GM18519 (cell line): ENCODE results near the gene CACNB4.

Experiments used
- ATAC-seq: cut with Tn5 transposase; IDR thresholded peaks from one replicate; pipeline ENCODE4 v1.9.1; 2021; ENCODE audit warnings: mild to moderate bottlenecking, moderate library complexity; ENCODE audit not compliant: unreplicated experiment, low FRiP score

Gene CACNB4

GRCh38 chr2:151837926-151838325, 260.9 kb downstream of the CACNB4 start:
- ATAC-seq: no peak

GRCh38 chr2:151833984-151834383, 264.9 kb downstream of the CACNB4 start:
- peak; percentile 63 for ATAC-seq

- no peak for ATAC-seq
These were observed 267.9 kb downstream of the CACNB4 start for GRCh38 chr2:151830961-151831360.

- no peak for ATAC-seq
These were observed 269.9 kb downstream of the CACNB4 start for GRCh38 chr2:151828890-151829324.

GRCh38 chr2:151828143-151828889, 270.5 kb downstream of the CACNB4 start, which contains the start of gene ARL5A:
ARL5A (minus strand) TSS chr2:151828421; CDS start chr2:151828176, 245 bp downstream.
- ATAC-seq: peak; percentile 90

GRCh38 chr2:151827564-151828142, 271.2 kb downstream of the CACNB4 start:
- no peak for ATAC-seq

- ATAC-seq: no peak
These were observed 272.1 kb downstream of the CACNB4 start for GRCh38 chr2:151826737-151827157.

- no peak for ATAC-seq
These were observed 274.0 kb downstream of the CACNB4 start for GRCh38 chr2:151824886-151825285.

GRCh38 chr2:151823651-151824050, 275.2 kb downstream of the CACNB4 start:
- ATAC-seq: no peak

GRCh38 chr2:151819920-151820319, 278.9 kb downstream of the CACNB4 start:
- peak; percentile 66 for ATAC-seq

- no peak for ATAC-seq
These were observed 280.9 kb downstream of the CACNB4 start for GRCh38 chr2:151817929-151818328.

- no peak for ATAC-seq
These were observed 282.0 kb downstream of the CACNB4 start for GRCh38 chr2:151816843-151817242.

GRCh38 chr2:151815821-151816489, 282.9 kb downstream of the CACNB4 start:
- ATAC-seq: no peak

GRCh38 chr2:151810489-151810888, 288.4 kb downstream of the CACNB4 start:
- no peak for ATAC-seq

- ATAC-seq: no peak
These were observed 289.8 kb downstream of the CACNB4 start for GRCh38 chr2:151809073-151809383.

GRCh38 chr2:151808258-151809072, 290.4 kb downstream of the CACNB4 start:
- ATAC-seq: no peak

- no peak for ATAC-seq
These were observed 292.9 kb downstream of the CACNB4 start for GRCh38 chr2:151805961-151806360.

GRCh38 chr2:151805343-151805742, 293.5 kb downstream of the CACNB4 start:
- ATAC-seq: no peak

- ATAC-seq: no peak
These were observed 295.0 kb downstream of the CACNB4 start for GRCh38 chr2:151803811-151804210.

- ATAC-seq: no peak
These were observed 296.5 kb downstream of the CACNB4 start for GRCh38 chr2:151802315-151802714.

- ATAC-seq: no peak
These were observed 299.0 kb downstream of the CACNB4 start for GRCh38 chr2:151799886-151800292.
